Measurements from ENCODE around the gene POLN.
"Not testable (repeated sequence)": the region's sequence is repeated elsewhere in the genome, so short reads cannot be mapped to it uniquely, and the experiment has no call there.

The POLN gene

GRCh38 chr4:2250357-2251072 is 8.6 kb upstream of the POLN start:
- no peak for DNase-seq

- no peak for DNase-seq
Observed at GRCh38 chr4:2249526-2250356, 7.8 kb upstream of the POLN start.

GRCh38 chr4:2248821-2249261 is 6.9 kb upstream of the POLN start:
- DNase-seq = no peak

GRCh38 chr4:2248044-2248780 is 6.3 kb upstream of the POLN start:
- DNase-seq = no peak

- DNase-seq = no peak
Observed at GRCh38 chr4:2247128-2248043, 5.5 kb upstream of the POLN start.

- DNase-seq = no peak
Observed at GRCh38 chr4:2246384-2247127, 4.6 kb upstream of the POLN start.

- no peak for DNase-seq
Observed at GRCh38 chr4:2245787-2246275, 3.9 kb upstream of the POLN start.

GRCh38 chr4:2245057-2245786 is 3.3 kb upstream of the POLN start:
- no peak for DNase-seq

- no peak for DNase-seq
Observed at GRCh38 chr4:2243681-2244380, 1.9 kb upstream of the POLN start.

GRCh38 chr4:2241003-2241402 is 918 bp downstream of the POLN start:
- DNase-seq = no peak

GRCh38 chr4:2236944-2237666 is 4.8 kb downstream of the POLN start:
- no peak for DNase-seq

GRCh38 chr4:2231082-2231481 is 10.8 kb downstream of the POLN start:
- no peak for DNase-seq

GRCh38 chr4:2226261-2226660 is 15.7 kb downstream of the POLN start:
- peak; percentile 65 for DNase-seq

GRCh38 chr4:2222838-2223237 is 19.1 kb downstream of the POLN start:
- no peak for DNase-seq

- not testable (repeated sequence) for DNase-seq
Observed at GRCh38 chr4:2221378-2221777, 20.5 kb downstream of the POLN start.

- peak; percentile 58 for DNase-seq
Observed at GRCh38 chr4:2220016-2220630, 21.8 kb downstream of the POLN start.

- no peak for DNase-seq
Observed at GRCh38 chr4:2219233-2219760, 22.6 kb downstream of the POLN start.

GRCh38 chr4:2218436-2218835 is 23.5 kb downstream of the POLN start:
- DNase-seq = no peak

- DNase-seq = no peak
Observed at GRCh38 chr4:2217726-2218125, 24.2 kb downstream of the POLN start.

Measured in NCI-H1105 treated with DMSO at 0.1 percent for 48 hours (cell line).